ENCODE data around the gene FOCAD. TPM values are rescaled to one million over a fixed set of nuclear protein-coding genes. Genes with fewer than 3 reads are reported as not detected.

FOCAD gene
- total RNA-seq, 2 donors from 2014 or later = 51.6 to 56.8 TPM

DNA sequence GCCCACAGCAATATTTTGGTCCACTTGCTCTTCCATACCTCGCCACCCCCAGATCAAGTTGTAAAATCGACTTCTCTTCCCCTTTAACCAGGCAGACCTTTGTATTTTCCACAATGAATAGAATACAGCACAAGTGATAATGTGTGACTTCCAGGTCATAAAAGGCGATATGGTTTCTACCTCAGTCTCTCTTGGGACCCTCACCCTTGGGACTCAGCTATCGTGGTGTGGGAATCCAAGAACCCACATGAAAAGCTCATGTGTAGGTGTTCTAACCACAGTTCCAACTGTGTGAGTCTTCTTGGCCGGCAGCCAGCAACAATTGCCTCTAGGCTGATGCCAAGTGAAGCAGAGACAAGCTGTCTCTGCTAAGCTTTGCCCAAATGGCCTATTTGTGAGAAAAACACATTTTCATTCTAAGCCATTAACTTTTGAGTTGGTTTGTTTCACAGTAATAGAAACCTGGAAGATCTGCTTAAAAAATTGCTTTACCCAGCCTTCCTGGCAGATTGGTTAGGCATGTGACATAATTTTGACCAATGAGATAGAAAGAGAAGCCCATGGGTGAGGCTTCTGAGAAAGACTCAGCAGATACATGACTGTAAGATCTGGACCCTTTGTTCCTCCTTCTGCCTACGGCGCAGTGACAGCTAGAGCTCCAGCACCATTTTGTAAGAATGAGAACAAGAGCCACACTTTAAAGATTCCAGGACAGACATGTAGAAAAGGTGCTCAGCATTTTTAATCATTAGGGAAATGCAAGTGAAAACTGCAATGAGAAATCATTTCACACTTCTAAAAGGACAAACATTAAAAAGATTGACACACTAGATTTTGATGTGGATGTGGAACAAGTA, 43.5 kb upstream of the FOCAD start:
- TF ChIP-seq, protein P1, sequence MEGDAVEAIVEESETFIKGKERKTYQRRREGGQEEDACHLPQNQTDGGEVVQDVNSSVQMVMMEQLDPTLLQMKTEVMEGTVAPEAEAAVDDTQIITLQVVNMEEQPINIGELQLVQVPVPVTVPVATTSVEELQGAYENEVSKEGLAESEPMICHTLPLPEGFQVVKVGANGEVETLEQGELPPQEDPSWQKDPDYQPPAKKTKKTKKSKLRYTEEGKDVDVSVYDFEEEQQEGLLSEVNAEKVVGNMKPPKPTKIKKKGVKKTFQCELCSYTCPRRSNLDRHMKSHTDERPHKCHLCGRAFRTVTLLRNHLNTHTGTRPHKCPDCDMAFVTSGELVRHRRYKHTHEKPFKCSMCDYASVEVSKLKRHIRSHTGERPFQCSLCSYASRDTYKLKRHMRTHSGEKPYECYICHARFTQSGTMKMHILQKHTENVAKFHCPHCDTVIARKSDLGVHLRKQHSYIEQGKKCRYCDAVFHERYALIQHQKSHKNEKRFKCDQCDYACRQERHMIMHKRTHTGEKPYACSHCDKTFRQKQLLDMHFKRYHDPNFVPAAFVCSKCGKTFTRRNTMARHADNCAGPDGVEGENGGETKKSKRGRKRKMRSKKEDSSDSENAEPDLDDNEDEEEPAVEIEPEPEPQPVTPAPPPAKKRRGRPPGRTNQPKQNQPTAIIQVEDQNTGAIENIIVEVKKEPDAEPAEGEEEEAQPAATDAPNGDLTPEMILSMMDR (conservative IDR thresholded peaks at IDR 0.05) = no peak
- no peak overlapping the region for H3K9ac ChIP-seq (ENCODE audit: extremely low read depth, low read length, poor library complexity, severe bottlenecking)
- H3K9me3 Mint-ChIP-seq = no peaks in the 10 kb centered on the region

DNA sequence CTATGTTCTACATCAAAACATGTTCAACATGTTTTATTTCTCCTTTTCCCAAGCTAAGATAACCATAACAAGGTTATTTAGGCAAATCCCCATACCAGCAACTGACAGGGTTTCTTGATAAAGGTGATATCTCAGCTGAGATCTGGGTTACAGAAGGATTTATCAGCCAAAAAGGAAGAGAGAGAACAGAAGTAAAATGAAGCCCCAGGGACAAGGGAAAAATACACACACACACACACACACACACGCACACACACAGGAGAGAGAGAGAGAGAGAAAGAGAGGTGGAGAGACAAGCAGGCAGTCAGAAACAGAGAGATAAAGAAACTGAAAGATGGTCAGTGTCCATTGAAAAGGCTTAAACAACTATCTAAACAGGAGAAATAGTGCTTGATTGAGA, 42.0 kb upstream of the FOCAD start:
- no peaks in the 10 kb centered on the region for H3K36me3 ChIP-seq (ENCODE audit: control insufficient read depth, insufficient read depth, low read length)
- no peak overlapping the region for H3K27ac ChIP-seq (ENCODE audit: low read depth, low read length)
- DNase-seq = no peak
- H3K27me3 ChIP-seq (ENCODE audit: control insufficient read depth, insufficient read depth, low read length, poor library complexity, severe bottlenecking) = no peaks in the 10 kb centered on the region
- peaks cover 7% of the 10 kb centered on the region for H3K4me1 ChIP-seq (ENCODE audit: control insufficient read depth, insufficient read depth, low read length)
- no peaks in the 10 kb centered on the region for H3K36me3 Mint-ChIP-seq (ENCODE audit: low read depth)
- H3K4me3 Mint-ChIP-seq = no peak overlapping the region
- H3K9me3 ChIP-seq (ENCODE audit: control insufficient read depth, low read length) = no peaks in the 10 kb centered on the region
- TF ChIP-seq, protein P1 (conservative IDR thresholded peaks at IDR 0.05) = no peak
- H3K27ac Mint-ChIP-seq = no peak overlapping the region
- H3K9ac ChIP-seq (ENCODE audit: extremely low read depth, low read length, poor library complexity, severe bottlenecking) = no peak overlapping the region
- H3K27me3 Mint-ChIP-seq (ENCODE audit: insufficient read depth) = no peaks in the 10 kb centered on the region
- H3K9me3 Mint-ChIP-seq = no peaks in the 10 kb centered on the region
- H3K4me1 Mint-ChIP-seq = peaks cover 14% of the 10 kb centered on the region
- WGBS, 2 experiments (ENCODE audit: insufficient coverage in 1 of 2, insufficient read length in 1 of 2) = 80% methylated on average over 1 of the region's 1 CpG; no CpG with 5 or more reads in 1 of the 2 experiments
- H3K4me3 ChIP-seq (ENCODE audit: low read length) = no peak overlapping the region

More for the DNA sequence above, 43.5 kb upstream of the FOCAD start:
- DNase-seq = no peak
- peaks cover 8% of the 10 kb centered on the region for H3K4me1 ChIP-seq (ENCODE audit: control insufficient read depth, insufficient read depth, low read length)
- no peaks in the 10 kb centered on the region for H3K9me3 ChIP-seq (ENCODE audit: control insufficient read depth, low read length)
- H3K27me3 Mint-ChIP-seq (ENCODE audit: insufficient read depth) = no peaks in the 10 kb centered on the region
- H3K36me3 ChIP-seq (ENCODE audit: control insufficient read depth, insufficient read depth, low read length) = no peaks in the 10 kb centered on the region
- no peaks in the 10 kb centered on the region for H3K36me3 Mint-ChIP-seq (ENCODE audit: low read depth)
- H3K4me1 Mint-ChIP-seq = peaks cover 20% of the 10 kb centered on the region
- no peak overlapping the region for H3K4me3 Mint-ChIP-seq
- no peak overlapping the region for H3K27ac Mint-ChIP-seq
- no peaks in the 10 kb centered on the region for H3K27me3 ChIP-seq (ENCODE audit: control insufficient read depth, insufficient read depth, low read length, poor library complexity, severe bottlenecking)
- no peak overlapping the region for H3K27ac ChIP-seq (ENCODE audit: low read depth, low read length)
- no peak overlapping the region for H3K4me3 ChIP-seq (ENCODE audit: low read length)
- 95 to 97% methylated on average over 6 to 7 of the region's 7 CpGs for WGBS, 2 experiments (ENCODE audit: insufficient coverage in 1 of 2, insufficient read length in 1 of 2)

DNA sequence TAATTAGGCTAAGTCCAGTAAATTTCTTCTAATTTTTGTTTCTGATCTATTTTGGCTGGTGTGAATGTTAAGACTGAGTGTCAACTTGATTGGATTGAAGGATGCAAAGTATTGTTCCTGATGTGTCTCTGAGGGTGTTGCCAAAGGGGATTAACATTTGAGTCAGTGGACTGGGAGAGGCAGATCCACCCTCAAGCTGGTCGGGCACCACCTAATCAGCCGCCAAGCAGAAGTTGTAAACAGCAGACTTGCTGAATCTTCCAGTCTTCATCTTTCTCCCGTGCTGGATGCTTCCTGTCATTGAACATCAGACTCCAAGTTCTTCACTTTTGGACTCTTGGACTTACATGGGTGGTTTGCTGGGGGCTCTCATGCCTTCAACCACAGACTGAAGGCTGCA, 40.4 kb upstream of the FOCAD start:
- Mint-ChIP-seq H3K4me1 (peaks cover 5% of the 10 kb centered on the region), H3K36me3 (ENCODE audit: low read depth) (no peaks in the 10 kb centered on the region), H3K9me3 (no peaks in the 10 kb centered on the region), H3K4me3 (no peak overlapping the region), H3K27ac (no peak overlapping the region), H3K27me3 (ENCODE audit: insufficient read depth) (no peaks in the 10 kb centered on the region)
- Histone ChIP-seq H3K9me3 (ENCODE audit: control insufficient read depth, low read length) (no peaks in the 10 kb centered on the region), H3K4me3 (ENCODE audit: low read length) (no peak overlapping the region), H3K27me3 (ENCODE audit: control insufficient read depth, insufficient read depth, low read length, poor library complexity, severe bottlenecking) (no peaks in the 10 kb centered on the region), H3K4me1 (ENCODE audit: control insufficient read depth, insufficient read depth, low read length) (peaks cover 2% of the 10 kb centered on the region), H3K27ac (ENCODE audit: low read depth, low read length) (no peak overlapping the region), H3K9ac (ENCODE audit: extremely low read depth, low read length, poor library complexity, severe bottlenecking) (no peak overlapping the region), H3K36me3 (ENCODE audit: control insufficient read depth, insufficient read depth, low read length) (no peaks in the 10 kb centered on the region)
- whole genome bisulfite sequencing, 2 experiments (ENCODE audit: insufficient coverage in 1 of 2, insufficient read length in 1 of 2) = 98% methylated on average over 3 of the region's 3 CpGs; no CpG with 5 or more reads in 1 of the 2 experiments
- DNase-seq = no peak
- TF ChIP-seq, protein P1 (conservative IDR thresholded peaks at IDR 0.05) = no peak
